Stimulated activated CD4-positive, alpha-beta T cell treated with anti-CD3 and anti-CD28 coated beads, Interleukin-4, amount 100 ng/mL, for 4 hours (primary cell): ENCODE results near the gene TOP1.
A peak's percentile ranks its signal among the peaks of the same experiment; 100 is the strongest.

Experiments used
- DNase-seq, 2 experiments: peaks; one replicate each; pipeline ENCODE4 v3.0.0-alpha.2; 2020

The TOP1 gene

DNA sequence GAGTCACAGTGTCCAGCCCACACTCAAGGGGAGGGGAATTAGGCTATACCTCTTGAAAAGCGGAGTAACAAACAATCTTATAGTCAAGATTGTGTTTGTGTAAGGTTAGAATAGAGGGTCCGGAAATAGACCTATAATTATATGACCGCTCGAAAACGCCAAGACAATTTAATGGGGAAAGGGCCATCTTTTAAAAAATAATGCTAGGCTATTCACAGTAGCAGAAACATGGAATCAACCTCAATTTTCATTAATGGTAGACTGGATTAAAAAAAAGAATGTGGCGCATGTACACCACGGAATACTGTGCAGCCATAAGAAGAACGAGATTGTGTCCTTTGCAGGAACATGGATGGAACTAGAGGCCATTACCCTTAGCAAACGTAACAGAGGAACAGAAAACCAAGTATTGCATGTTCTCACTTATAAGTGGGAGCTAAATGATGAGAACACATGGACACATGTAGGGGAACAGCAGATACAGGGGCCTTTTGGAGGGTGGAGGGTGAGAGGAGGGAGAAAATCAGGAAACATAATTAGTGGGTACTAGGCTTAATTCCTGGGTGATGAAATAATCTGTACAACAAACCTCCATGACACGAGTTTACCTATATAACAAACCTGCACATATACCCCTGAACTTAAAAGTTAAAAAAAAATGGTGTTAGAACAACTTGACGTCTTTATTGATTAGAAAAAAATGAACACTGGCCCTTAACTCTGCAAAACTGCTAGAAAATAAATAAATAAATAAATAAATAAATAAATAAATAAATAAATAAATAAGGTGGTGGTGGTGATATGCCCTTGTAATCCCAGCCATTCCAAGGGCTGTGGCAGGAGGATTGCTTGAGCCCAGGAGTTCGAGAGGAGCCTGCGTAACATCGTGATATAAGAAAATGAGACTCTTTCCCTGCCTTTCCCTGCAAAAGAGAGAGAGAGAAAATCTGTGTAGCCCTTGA, 30.3 kb downstream of the TOP1 start:
- DNase-seq: no peak

GRCh38 chr20:41061155-41061554, 32.5 kb downstream of the TOP1 start:
- DNase-seq: no peak

- DNase-seq: no peak
Measured at GRCh38 chr20:41063442-41063841, 34.8 kb downstream of the TOP1 start.

- no peak for DNase-seq
Measured at GRCh38 chr20:41064377-41064776, 35.8 kb downstream of the TOP1 start.

- no peak for DNase-seq
Measured at GRCh38 chr20:41065716-41066115, 37.1 kb downstream of the TOP1 start.

GRCh38 chr20:41068806-41069205, 40.2 kb downstream of the TOP1 start:
- DNase-seq: no peak

GRCh38 chr20:41072190-41072863, 43.7 kb downstream of the TOP1 start:
- DNase-seq: no peak

DNA sequence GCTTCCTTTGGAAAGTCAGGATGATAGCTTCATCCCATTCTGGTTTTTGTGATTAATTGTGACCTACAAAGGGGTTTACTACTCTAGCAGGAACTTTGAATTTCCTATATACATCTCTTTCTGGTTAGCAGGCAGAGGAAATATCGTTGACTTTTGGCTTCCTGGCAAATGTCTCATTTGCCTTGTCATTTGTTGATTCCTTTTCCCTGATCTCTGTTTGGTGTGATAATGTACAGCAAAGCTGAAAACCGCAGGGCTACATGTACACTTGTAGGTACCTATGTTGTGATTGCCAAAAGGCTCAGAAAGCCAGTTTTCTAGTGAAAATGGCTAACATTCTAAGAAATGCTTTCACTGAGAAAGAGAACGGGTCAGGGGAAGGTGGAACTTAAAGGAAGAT, 44.3 kb downstream of the TOP1 start:
- DNase-seq: no peak

- DNase-seq: no peak
Measured at GRCh38 chr20:41074441-41074840, 45.8 kb downstream of the TOP1 start.

DNA sequence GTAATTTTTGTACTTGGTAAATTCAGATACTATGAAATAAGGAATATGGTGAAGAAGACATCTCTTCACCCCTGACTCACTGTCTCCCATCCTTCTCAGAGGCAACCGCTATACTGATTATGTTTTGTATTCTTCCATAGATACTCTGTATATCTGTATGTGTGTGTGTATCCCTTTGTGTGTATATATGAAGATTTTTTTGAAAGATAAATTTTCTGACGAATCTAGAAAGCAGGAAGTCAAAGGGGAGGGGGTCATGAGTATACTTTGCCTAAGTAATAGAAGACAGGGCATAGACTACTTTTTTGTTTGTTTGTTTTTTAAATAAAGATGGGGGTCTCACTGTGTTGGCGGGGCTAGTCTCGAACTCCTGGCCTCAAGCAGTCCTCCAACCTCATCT, 48.2 kb downstream of the TOP1 start:
- DNase-seq: no peak

GRCh38 chr20:41078329-41078728, 49.7 kb downstream of the TOP1 start:
- DNase-seq: no peak

DNA sequence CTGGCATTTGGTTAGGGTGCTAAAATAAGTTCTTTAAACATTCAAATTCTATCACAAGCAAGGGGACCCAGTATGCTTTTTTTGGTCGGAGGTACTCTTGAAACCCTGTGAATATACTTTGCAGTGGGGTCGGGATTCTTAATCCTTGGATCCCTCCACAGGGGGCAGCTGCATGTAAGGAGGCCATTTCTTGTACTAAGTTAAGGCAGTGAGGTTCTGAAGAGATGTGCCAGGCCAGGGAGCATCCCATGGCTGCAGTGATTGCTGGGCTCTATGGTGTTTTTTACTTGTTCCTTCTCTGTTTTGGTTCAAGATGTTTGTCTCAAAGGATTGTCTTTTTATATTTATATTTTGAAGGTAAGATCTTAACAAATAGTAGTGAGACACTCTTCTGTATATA, 50.4 kb downstream of the TOP1 start:
- DNase-seq: no peak

- no peak for DNase-seq
Measured at GRCh38 chr20:41080866-41081265, 52.2 kb downstream of the TOP1 start.

GRCh38 chr20:41081276-41081814, 52.7 kb downstream of the TOP1 start:
- DNase-seq: no peak

- DNase-seq: no peak
Measured at GRCh38 chr20:41082306-41082705, 53.7 kb downstream of the TOP1 start.

DNA sequence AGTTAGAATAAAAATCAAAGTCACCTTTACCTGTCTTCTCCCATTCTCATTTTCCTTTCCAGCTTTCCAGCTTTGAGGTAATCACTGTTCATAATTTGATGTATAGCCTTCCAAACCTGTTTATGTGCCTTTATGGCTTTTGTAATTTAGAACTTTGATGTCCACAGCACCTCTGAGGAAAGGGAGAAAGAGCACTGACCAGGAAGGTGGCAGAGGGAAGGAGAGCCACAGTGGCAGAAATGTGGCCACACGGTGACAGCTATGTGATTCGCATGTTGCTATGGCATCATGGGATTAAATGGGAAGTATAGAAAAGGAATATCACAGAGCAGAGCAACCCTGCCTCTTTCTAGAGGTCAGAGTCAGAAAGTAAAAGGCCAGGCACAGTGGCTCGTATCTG, 57.0 kb downstream of the TOP1 start:
- DNase-seq: no peak

DNA sequence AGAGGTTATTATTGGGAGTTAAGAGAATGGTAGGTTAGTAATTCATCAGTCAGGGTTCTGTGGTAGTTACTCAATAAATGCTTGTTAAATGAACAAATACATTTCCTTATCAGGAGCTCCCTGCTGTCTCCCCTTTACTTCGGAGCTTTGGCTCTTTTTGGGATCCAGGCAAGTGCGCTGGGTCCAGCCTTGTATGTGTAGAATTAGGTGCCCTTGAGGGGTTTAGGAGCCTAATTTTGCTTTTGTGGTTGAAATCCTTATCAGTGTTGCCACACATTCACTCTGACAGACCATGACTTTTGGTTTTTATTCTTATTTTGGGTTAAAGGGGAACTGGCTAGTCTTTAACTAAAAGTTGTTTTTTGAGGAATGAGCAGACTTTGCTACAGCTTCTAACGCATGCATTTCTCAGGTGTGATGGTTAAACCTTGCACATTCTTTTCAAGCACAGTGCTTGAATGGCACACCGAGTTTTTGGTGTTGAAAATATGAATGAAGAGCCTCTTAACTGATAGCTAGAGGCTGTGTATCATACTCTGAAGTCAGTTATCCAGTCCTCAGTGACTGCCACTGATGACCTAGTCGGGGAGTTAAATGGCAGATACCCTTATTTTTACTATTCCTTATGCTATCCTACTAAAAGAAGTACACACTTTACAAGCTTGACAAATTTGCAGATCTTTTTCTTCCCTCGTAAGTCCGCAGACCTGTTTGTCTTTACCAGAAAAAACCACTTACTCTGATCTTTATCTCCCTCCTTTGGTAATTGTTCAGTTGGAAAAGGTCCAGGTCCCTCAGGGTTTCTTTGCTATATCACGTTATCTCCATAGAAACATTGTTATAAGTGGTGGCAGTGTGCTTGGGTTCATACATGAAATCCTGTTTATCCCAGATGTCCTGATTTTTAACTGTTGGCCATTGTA, 58.0 kb downstream of the TOP1 start:
- no peak for DNase-seq

GRCh38 chr20:41087325-41087685, 58.7 kb downstream of the TOP1 start:
- DNase-seq: no peak

- no peak for DNase-seq
Measured at GRCh38 chr20:41087777-41088176, 59.2 kb downstream of the TOP1 start.

DNA sequence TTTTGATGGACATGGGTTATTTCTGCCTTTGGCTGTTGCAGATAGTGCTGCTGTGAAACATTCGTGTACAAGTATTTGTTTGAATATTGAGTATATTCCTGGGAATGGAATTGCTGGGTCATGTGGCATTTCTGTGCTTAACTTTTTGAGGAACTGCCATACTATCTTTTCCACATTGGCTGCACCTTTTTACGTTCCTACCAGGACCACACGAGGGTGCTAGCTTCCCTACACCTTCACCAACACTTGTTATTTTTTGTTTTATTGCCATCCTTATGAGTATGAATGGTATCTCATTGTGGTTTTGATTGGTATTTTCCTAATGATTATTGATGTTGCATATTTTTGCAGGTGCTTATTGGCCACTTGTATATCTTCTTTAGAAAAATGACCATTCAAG, 60.9 kb downstream of the TOP1 start:
- no peak for DNase-seq

DNA sequence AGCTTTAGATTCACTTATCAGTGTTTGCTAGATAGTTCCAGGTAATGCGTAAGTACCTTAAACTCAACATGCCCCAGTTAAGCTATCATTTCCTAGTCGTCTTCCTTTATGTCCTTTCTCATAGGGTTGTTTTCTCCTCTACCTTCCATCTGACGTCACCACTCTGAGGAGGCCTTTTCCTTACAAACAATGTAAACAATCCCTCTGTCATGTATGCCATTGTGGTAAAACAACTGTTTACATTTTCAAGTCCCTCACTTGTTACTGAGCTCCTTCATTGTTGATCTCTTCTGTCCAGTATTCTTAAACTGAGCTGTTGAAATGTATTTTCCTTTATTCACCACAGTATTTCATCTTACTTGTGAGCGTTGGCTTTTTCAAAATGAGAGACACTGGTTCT, 63.3 kb downstream of the TOP1 start:
- DNase-seq: no peak

DNA sequence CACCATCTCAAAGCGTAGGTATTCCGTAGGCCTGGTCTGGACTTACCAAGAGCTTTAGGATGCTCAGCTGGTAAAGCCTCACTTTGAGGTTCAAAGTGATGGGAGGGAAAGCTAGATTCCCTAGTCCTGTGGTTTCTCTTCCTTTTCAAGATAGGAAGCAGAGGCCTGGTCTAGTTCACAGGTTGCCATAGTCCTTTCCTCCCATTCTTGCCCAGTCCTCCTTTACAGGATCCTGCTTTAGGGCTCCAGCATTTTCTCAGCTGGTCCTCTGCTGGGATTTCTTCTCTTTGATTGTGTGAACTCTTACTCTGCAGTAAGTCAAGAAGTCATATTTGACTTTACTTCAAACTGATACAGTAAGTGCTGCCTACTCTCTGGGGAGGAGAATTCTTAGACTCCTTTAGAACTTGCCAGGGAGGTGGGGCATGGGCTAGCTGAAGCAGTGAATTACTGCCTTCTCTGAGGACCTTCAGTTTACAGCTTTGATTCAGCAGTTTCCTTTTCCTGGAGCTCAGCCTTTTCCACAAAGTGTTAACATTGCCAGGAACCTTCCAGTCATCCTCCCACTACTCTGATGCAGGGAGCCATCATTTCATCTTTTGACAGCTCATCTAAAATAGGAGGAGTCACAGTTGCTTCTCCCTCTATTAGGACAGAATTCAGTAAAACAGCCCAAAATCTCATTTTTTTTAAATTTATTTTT, 65.9 kb downstream of the TOP1 start:
- DNase-seq: peak in 1 of 2 experiments; percentile 34
